Caco-2 (cell line): ENCODE measurements around the gene SPINT2. TPM values are rescaled to one million over a fixed set of nuclear protein-coding genes. Genes with fewer than 3 reads are reported as not detected.

Source experiments
- BruUV-seq: library from RNA; stranded (reverse); fragments of 400-500 nt; replicated peaks from 2 replicates; lab custom pipeline; 2021; lab: Mats Ljungman, UMichigan
- CTCF ChIA-PET: fragments of 300-600 bp; sonication (Branson Sonifier 250); formaldehyde crosslinking; loops from one replicate; lab custom pipeline; 2022; ENCODE audit warnings: antibody characterized with exemption; lab: Charles Lee
- POLR2A ChIA-PET: fragments of 300-600 bp; sonication (Branson Sonifier 250); formaldehyde crosslinking; loops from one replicate; lab custom pipeline; 2022; ENCODE audit warnings: antibody characterized with exemption; lab: Charles Lee
- DNase-seq, 2 experiments: peaks; one replicate each; pipeline versions ENCODE4 v3.0.0 to v3.0.0-alpha.2; 2020 to 2022
- H3K27me3 ChIP-seq: replicated peaks from 2 replicates; pipeline ENCODE4 v1.6.0; 2011; ENCODE audit warnings: low read length; ENCODE audit not compliant: control insufficient read depth, insufficient read depth
- H3K36me3 ChIP-seq: 2 replicates; pipeline ENCODE4 v1.5.1; 2011; ENCODE audit warnings: low read length; ENCODE audit not compliant: control insufficient read depth, insufficient read depth
- H3K4me1 ChIP-seq: fragments of 250-450 bp; sonication (Bioruptor Pico); 2 replicates; pipeline ENCODE4 v1.5.1; 2020; ENCODE audit warnings: mild to moderate bottlenecking
- H3K4me3 ChIP-seq: 2 replicates; pipeline ENCODE4 v1.5.1; 2011; ENCODE audit warnings: low read depth, mild to moderate bottlenecking, control low read depth, low read length
- H3K9me3 ChIP-seq: fragments of 250-450 bp; sonication (Bioruptor Pico); 2 replicates; pipeline ENCODE4 v1.5.1; 2020; ENCODE audit warnings: mild to moderate bottlenecking, moderate library complexity
- H3K27ac Mint-ChIP-seq: one replicate; pipeline ENCODE4 v1.8.0; 2022; ENCODE audit warnings: mixed read lengths; ENCODE audit not compliant: unreplicated experiment
- H3K27me3 Mint-ChIP-seq: one replicate; pipeline ENCODE4 v1.8.0; 2022; ENCODE audit warnings: mixed read lengths; ENCODE audit not compliant: insufficient read depth, unreplicated experiment
- H3K36me3 Mint-ChIP-seq: one replicate; pipeline ENCODE4 v1.8.0; 2022; ENCODE audit warnings: mild to moderate bottlenecking, mixed read lengths; ENCODE audit not compliant: insufficient read depth, unreplicated experiment
- H3K4me1 Mint-ChIP-seq: one replicate; pipeline ENCODE4 v1.8.0; 2022; ENCODE audit warnings: low read depth, mixed read lengths; ENCODE audit not compliant: unreplicated experiment
- H3K4me3 Mint-ChIP-seq: one replicate; pipeline ENCODE4 v1.8.0; 2022; ENCODE audit warnings: mild to moderate bottlenecking, moderate library complexity, mixed read lengths; ENCODE audit not compliant: unreplicated experiment
- H3K9me3 Mint-ChIP-seq: one replicate; pipeline ENCODE4 v1.8.0; 2022; ENCODE audit warnings: mixed read lengths; ENCODE audit not compliant: unreplicated experiment
- intact Hi-C: fragments of 100-400 bp; cut with micrococcal nuclease; formaldehyde crosslinking; loops from one replicate; pipeline ENCODE4 v1.10.0; 2022; ENCODE audit not compliant: unreplicated experiment
- total RNA-seq: library from RNA; stranded (reverse); gene quantifications from 2 replicates; pipeline ENCODE4 v1.2.3, GENCODE V29; 2022
- TF ChIP-seq, protein P1 (sequence below), 2 experiments: fragments of 200-600 bp in 1 of 2; IDR thresholded peaks; 1 replicate in 1 of 2; 2 replicates in 1 of 2; pipeline versions ENCODE4 v1.5.1 to v1.8.0; 2011 to 2022; ENCODE audit warnings: antibody characterized with exemption in 1 of 2, control low read depth in 1 of 2, inconsistent platforms in 1 of 2, low read depth in 1 of 2, low read length in 1 of 2, mild to moderate bottlenecking in 1 of 2, moderate library complexity in 1 of 2; ENCODE audit not compliant: insufficient read depth in 1 of 2, severe bottlenecking in 1 of 2, unreplicated experiment in 1 of 2

Gene SPINT2
- total RNA-seq, 1 experiment from 2014 or later, result 748 TPM

DNA sequence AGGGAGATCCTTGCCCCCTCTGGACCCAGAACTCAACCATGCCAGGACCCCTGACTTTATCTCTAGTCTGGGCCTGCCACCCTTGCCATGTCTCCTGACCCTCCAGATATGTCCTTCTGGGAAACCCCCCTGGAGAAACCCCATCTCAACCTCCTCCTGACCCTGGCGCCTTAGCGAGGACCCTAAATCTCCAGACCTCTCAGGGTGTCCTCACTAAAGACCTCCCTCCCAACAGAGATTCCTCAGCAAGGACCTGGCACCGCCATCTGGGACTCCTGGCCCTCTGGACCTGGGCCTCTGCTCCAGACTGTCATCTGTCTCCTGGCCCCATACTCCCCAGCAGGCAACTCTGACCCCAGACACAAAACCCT is 56.6 kb downstream of the SPINT2 start:
- CTCF ChIA-PET, result interaction anchor here (0.7 kb wide), 1 partner anchor 44 kb away, joined by 4 read pairs; no protein-coding TSS in a partner anchor

DNA sequence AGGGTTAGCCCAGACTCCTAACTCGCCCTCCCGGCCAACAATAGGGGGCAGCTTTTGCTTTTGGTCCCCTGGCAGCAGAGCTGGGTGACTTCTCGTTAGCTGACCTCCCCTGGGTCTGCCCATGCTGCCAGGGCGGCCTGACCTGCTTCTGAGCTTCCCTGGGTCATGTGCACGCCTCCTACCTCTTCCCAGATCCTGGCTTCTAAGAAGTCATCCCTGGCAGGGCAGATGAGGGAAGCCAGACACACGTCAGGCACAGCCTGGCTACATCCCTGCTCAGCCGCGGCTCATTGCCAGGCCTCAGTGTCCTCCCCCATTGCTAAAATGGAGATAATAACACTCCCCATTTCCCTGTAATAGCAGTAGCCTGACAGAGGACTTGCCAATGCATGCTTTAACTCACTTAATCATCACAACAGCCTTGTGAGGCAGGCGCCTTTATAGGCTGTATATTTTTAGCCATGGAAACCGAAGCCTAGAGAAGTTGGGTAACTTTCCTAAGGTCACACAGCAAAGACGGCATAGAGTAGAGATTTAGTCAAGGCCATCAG is 57.3 kb downstream of the SPINT2 start:
- Mint-ChIP-seq H3K4me3 (no peak overlapping the region), H3K4me1 (peaks cover 4% of the 10 kb centered on the region), H3K36me3 (peaks cover 5% of the 10 kb centered on the region), H3K27me3 (no peaks in the 10 kb centered on the region), H3K9me3 (no peaks in the 10 kb centered on the region), H3K27ac (no peak overlapping the region)
- BruUV-seq, result no TSS peak
- TF ChIP-seq, protein P1, sequence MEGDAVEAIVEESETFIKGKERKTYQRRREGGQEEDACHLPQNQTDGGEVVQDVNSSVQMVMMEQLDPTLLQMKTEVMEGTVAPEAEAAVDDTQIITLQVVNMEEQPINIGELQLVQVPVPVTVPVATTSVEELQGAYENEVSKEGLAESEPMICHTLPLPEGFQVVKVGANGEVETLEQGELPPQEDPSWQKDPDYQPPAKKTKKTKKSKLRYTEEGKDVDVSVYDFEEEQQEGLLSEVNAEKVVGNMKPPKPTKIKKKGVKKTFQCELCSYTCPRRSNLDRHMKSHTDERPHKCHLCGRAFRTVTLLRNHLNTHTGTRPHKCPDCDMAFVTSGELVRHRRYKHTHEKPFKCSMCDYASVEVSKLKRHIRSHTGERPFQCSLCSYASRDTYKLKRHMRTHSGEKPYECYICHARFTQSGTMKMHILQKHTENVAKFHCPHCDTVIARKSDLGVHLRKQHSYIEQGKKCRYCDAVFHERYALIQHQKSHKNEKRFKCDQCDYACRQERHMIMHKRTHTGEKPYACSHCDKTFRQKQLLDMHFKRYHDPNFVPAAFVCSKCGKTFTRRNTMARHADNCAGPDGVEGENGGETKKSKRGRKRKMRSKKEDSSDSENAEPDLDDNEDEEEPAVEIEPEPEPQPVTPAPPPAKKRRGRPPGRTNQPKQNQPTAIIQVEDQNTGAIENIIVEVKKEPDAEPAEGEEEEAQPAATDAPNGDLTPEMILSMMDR (IDR thresholded peaks at IDR 0.05; ENCODE audit: insufficient read depth in 1 of 2, low read depth in 1 of 2, low read length in 1 of 2, severe bottlenecking in 1 of 2, unreplicated experiment in 1 of 2), result no peak
- Histone ChIP-seq H3K36me3 (no peaks in the 10 kb centered on the region), H3K4me3 (no peak overlapping the region), H3K4me1 (0 out of 2 replicates have a peak, but pooled peaks cover 4% of the 10 kb centered on the region), H3K27me3 (no peaks in the 10 kb centered on the region), H3K9me3 (no peaks in the 10 kb centered on the region)
- POLR2A ChIA-PET, result no interaction called here
- intact Hi-C loops, result no loop called here
- no peak for DNase-seq
- CTCF ChIA-PET, result no interaction called here

More for the DNA sequence above, 56.6 kb downstream of the SPINT2 start:
- 0 out of 2 replicates have a peak, but pooled peaks cover 4% of the 10 kb centered on the region for H3K4me1 ChIP-seq
- BruUV-seq, result no TSS peak
- Mint-ChIP-seq H3K9me3 (no peaks in the 10 kb centered on the region), H3K27me3 (no peaks in the 10 kb centered on the region), H3K27ac (no peak overlapping the region), H3K36me3 (peaks cover 5% of the 10 kb centered on the region), H3K4me3 (peak overlapping the region; percentile 74), H3K4me1 (peaks cover 11% of the 10 kb centered on the region)
- no peaks in the 10 kb centered on the region for H3K9me3 ChIP-seq
- DNase-seq, result no peak
- no peaks in the 10 kb centered on the region for H3K27me3 ChIP-seq
- TF ChIP-seq, protein P1 (IDR thresholded peaks at IDR 0.05; ENCODE audit: insufficient read depth in 1 of 2, low read depth in 1 of 2, low read length in 1 of 2, severe bottlenecking in 1 of 2, unreplicated experiment in 1 of 2), result no peak
- intact Hi-C loops, result no loop called here
- no peaks in the 10 kb centered on the region for H3K36me3 ChIP-seq
- POLR2A ChIA-PET, result no interaction called here
- H3K4me3 ChIP-seq, result no peak overlapping the region

DNA sequence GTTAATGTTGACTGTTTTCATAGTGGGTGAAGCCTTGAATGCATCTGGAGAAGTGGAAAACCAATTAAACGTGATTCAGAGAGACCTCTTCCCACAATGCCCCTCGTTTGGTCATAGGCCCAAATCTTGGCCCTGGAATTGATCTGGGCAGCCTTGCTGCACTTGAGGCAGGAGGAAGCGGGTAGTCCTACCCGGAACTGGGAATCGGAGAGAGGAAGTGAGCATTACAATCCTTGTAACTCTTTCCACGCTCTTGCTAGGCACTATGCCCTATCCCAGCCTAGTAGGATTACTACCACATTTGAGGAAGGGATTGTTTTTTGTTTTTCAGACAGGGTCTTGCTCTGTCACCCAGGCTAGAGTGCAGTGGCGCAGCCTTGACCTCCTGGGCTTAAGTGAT is 58.9 kb downstream of the SPINT2 start:
- no peaks in the 10 kb centered on the region for H3K27me3 ChIP-seq
- peaks cover 5% of the 10 kb centered on the region for H3K36me3 Mint-ChIP-seq
- H3K9me3 Mint-ChIP-seq, result no peaks in the 10 kb centered on the region
- H3K36me3 ChIP-seq, result no peaks in the 10 kb centered on the region
- H3K4me1 ChIP-seq, result 0 out of 2 replicates have a peak, but pooled peaks cover 4% of the 10 kb centered on the region
- TF ChIP-seq, protein P1 (IDR thresholded peaks at IDR 0.05; ENCODE audit: insufficient read depth in 1 of 2, low read depth in 1 of 2, low read length in 1 of 2, severe bottlenecking in 1 of 2, unreplicated experiment in 1 of 2), result no peak
- POLR2A ChIA-PET, result no interaction called here
- no peak overlapping the region for H3K4me3 ChIP-seq
- DNase-seq, result no peak
- H3K27me3 Mint-ChIP-seq, result no peaks in the 10 kb centered on the region
- no peaks in the 10 kb centered on the region for H3K4me1 Mint-ChIP-seq
- H3K4me3 Mint-ChIP-seq, result no peak overlapping the region
- H3K9me3 ChIP-seq, result no peaks in the 10 kb centered on the region
- no peak overlapping the region for H3K27ac Mint-ChIP-seq
- CTCF ChIA-PET, result no interaction called here
- no TSS peak for BruUV-seq
- intact Hi-C loops, result no loop called here
